GM18858 (cell line): Measurements from ENCODE around the gene PTPRE.

Experiments
- ATAC-seq: cut with Tn5 transposase; IDR thresholded peaks from one replicate; pipeline ENCODE4 v1.9.1; 2021; ENCODE audit not compliant: unreplicated experiment

Gene PTPRE

DNA sequence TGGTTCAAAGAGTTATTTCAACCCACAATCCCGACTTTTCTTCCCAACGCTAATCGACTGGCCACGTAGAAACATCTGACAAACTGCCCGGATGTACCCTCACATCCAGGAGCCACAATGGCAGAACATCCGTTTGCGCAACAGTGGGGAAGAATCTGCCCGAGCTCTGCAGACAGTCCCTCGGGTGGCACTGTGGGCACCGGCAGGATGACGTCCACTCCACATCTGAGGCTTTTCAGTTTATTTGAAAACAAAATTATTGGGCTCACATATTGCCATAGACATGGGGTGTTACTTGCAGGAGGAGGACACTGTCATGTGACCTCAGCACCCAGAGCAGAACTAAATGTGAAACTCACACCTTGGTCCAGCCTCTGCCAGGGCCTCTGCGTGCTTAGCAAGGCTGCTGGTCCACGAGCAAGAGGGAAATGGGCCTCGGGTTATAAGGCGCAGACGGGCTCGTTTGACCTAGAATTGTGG, 135.3 kb downstream of the PTPRE start:
- no peak for ATAC-seq

DNA sequence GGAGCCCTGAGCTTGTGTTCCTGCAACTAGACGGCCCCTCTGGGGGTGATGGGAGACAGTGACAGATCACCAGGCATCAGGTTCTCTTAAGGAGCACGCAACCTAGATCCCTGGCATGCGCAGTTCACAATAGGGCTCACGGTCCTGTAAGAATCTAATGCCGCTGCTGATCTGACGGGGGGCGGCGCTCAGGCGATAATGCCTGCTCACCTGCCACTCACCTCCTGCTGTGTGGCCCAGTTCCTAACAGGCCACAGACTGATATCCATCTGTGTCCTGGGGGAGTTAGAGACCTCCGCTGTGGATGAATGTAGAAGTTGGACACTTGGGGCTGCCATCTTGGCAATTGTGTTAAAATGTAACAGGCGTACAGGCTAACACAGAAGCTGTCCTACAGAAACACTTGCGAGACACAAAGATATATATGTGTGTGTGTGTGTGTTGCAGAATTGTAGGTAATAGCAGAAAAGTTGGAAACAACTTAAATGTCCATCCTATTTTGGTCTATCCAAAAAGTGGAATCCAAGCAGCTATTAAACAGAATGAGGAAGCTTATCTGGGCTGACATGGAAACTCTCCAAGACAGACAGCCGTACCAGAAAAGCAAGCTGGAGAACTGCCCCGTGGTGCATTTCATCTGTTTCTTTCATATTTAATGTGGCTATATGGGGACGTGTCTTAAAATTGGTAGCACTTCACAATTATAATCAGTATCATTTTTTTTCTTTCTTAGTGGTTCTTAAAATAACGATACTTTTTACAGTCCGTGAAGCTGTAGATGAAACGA, 136.5 kb downstream of the PTPRE start:
- no peak for ATAC-seq

DNA sequence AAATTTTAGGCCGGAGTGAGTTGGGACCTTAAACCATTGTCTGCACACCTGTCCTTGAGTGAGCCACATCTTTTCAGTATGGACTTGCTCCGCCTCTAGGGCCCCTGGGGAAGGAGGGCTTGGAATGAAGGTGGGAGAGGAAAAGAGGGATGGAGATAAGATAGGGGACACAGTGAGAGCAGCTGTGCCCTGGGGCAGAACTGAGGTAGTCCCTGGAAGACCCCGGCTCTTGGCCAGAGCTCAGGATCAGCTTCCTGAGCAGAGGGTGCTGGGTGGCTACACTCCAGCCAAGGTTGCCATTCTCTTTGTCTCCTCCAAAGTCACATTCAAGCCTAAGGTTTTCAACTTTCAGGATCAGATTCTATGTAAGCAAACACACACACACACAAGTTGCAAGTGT, 137.3 kb downstream of the PTPRE start:
- no peak for ATAC-seq

DNA sequence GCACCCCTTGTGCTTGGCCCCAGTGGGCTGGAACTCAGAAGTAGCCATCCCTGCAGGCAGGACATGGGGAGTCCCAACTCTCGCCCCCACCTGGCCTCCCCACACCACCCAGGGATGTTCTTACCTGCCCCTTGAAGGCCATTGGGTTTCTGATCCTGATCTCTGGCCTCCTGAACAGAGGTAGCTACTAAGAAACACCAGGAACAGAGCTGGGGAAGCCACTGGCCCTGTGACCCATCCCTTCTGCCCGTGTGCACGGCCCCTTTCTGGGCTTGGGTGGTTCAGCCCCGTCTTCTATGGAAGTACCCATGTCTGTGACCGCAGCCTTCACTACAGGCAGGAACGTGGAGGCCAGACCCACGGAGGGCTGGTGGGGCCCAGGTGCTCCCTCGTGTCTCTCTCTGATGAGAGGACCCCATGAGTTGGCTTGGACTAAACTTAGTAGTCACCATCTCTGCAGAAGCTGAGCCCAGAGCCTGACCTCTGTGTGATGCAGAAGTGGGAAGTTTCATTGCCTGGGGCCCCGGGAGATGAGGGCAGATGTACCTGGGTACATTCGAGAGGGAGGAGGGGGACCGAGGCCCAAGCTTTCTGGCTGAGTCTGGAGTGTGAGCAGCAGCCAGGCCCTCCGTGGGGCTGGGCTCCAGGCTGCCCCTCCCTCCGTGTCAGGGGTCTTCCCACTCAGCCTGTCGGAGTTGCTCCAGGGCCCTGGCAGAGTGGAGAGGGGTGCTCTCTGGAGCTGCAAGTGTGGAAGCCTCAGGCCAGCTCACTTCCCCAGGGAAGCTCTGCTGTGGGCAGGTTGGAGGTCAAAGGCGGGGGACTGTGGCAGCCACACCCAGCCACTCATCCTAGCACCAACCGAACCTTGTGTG, 138.3 kb downstream of the PTPRE start:
- ATAC-seq, result no peak

DNA sequence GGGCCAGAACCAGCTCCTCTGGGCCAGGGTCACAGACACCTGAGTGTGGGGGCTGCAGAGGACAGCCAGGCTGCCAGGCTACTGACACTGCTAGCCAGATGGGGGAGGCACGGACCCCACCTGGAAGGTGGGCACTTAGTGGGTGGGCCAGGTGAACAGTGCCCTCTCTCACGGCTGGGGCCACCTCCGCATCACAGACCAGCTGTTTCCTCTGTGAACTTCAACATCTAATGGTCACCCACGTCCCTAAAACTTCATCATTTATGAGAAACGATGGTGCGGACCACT, 138.9 kb downstream of the PTPRE start:
- no peak for ATAC-seq

DNA sequence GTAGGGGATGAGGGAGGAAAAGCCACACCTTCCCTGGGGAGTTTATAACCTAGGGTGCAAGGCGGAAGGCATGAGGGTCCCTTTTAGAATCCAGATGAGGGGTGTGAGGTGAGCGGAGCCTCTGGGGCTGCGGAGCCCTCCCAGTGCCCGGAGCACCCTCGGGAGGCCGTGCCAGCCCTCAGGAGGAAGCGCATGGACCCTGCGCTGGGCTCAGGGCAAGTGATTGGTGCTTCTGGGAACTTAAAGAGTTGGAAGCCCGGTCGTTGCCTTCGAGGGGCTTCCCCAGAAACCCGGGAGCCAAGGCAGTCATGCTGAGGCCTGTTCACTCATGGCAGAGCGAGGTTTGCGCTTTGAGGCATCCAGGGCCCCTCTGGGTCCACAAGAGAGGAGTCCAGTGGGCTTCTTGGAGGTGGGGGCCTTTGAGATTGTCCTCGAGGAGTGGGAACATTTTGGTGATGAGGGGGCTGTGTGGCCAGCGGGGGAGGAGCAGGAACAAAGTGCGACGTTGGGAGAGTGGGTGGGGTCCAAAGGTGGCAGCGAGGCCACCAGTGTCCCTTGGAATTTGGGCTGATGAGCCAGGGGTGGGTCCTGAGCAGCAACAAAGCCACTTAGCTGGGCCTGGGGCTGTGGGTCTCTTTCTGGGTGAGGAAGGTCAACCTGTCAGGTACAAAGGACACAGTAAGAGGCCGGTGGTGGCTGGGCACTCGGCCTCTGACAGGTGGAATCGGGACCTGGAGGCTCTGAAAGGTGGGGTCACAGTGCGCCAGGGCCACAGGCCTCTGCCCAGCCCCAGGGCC, 139.5 kb downstream of the PTPRE start:
- ATAC-seq, result no peak

DNA sequence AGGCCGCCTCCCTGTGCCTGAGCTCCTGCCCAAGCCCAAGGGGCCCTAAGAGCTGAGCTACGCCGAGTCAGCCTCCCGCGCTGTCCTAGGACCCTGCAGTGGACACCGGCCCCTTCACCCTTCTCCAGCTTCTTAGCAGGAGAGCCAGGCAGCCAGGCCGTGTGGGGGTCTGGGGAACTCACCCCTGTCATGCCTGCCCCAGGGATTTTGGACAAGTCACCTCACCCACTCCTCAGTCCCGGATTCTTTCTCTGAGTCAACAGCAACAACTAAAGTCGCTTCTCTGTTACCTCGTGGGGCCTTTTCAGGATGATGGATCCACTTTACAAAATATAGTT, 140.0 kb downstream of the PTPRE start:
- ATAC-seq, result no peak

DNA sequence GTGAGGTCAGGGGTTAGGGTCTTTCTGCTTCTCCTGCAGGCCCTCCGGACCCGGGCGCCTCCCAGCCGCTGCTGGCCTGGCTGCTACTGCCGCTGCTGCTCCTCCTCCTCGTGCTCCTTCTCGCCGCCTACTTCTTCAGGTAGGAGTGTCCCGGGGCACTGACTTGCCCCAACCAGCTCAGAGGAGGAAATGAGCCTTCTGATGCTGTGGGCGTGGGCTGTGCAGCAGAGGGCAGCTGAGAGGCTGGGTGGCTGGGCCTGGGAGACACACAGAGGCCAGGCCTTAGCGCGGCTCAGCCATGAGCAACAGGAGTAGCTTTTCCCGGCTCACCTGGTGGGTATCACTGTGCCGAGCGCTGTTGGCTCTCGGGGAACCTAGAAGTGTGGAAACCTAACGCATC, 140.4 kb downstream of the PTPRE start:
- ATAC-seq, result peak; percentile 98

DNA sequence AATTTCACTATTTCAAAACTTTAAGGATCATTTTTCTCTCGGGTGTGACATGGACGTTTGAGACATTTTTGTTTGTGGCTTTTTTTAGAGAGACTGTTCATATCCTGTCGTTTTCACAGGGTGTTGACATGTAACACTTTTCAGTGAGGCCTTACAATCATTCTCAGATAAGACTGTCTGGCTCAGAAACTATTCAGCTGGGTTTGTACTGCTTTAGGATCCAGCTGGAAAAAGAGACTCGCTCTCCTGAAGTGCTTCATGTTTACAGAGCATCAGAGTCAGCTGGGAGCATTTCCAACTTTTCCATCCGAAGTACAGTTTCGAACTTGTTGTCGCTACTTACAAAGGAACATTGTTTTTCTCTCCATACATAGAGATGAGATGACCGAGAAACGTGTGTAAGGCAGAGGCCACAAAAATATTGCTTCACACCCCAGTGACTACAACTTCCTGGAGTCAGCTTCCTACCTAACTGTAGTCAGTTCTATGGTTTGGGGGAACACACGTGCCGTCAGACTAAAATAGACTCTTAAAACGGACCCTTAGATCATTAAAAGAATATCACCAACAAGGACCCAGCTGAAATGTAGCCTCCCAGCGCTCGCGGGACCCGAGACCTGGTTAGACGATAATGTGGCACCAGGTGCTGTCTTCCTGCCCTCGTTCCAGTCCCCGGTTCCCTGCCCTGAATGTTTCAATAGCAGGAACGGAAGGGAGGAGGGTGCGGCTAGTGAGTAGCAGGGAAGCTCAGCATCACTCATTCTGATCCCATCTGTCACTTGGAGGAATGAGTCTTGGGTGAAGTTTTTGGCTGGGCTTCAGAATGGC, 141.3 kb downstream of the PTPRE start:
- ATAC-seq, result no peak

DNA sequence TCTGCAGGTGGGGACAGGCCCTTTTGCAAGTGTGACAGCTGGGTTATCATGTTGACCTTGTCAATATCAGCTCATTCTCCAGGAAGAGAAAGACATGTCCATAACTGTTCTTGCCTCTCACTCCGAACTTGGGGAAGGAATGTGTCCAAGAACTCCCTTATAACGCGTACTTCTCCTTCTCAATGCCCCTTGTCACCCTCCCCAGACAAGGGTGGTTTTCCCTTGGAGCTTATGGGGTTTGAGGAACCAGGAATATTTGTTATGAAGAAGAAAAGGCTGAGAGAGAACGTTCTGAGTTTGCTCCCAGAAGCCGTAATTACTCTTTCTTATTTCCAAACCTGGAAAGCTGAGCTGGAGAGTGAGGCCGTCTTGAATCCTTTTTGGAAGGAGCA, 141.9 kb downstream of the PTPRE start:
- ATAC-seq, result no peak

DNA sequence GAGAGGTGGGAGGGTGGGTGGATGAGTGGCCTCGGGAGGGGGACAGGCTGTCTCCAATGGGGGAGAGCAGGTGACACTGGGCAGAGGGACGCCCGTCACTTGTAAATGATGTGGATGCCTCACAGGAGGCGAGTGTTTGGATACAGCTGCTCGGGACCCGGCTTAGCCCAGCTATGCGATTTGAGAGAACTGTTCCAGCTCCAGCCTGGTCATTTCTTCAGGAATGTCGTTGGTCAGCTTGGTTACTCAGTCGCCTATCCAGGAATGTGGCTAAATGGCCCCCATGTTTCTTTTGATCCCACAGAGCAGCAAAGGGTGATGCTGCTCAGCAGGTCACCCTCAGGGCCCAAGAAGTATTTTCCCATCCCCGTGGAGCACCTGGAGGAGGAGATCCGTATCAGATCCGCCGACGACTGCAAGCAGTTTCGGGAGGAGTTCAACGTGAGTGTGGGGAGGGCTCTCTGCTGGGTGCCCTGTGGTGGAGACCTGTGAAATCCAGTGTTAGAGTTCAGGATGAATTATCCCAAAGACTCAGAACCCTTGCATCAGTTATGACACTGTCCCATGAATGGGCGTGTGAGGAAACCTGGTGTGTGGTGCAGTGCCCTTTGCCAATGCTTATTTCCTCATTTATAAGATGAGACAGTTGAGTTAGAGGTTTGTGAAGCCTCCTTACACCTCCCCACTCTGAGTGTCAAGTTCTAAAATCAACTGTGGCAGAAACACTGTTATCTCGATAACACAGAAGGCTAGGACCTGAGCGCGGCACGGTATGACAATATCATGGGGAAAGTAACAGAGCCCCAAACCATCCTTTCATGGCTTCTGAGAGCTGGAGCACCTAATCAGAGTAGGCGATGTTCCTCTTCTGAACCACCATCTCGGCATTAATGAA, 142.6 kb downstream of the PTPRE start:
- no peak for ATAC-seq

DNA sequence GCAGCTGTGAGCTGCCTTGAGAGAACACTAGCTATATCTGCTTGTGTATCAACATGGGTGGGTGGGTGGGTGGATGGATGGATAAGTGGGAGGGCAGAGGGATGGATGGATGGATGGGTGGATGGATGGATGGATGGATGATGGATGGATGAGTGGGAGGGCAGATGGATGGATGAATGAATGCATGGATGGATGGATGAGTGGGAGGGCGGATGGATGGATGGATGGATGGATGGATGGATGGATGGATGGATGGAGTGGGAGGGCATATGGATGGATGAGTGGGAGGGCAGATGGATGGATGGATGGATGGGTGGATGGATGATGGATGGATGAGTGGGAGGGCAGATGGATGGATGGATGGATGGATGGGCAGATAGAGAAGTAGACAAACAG, 143.2 kb downstream of the PTPRE start:
- no peak for ATAC-seq

DNA sequence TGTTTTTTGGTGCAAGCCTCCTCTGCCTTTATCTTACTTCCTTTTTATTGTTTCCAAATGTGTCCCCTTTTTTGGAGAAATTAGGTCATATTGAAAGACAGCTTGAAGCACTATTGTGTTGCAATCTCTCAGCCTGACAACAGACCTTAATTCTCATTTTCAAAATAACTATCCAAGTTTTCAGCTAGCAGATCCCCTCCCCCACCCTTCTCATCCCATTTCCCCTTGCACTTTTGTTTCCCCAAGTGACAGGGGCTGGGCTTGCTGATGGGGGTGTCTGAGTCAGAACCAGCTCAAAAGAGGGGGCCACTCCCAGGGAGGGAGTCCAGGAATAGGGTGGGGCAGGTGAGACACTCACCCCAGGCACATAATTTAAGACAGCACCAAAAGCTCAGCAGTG, 144.0 kb downstream of the PTPRE start:
- no peak for ATAC-seq

DNA sequence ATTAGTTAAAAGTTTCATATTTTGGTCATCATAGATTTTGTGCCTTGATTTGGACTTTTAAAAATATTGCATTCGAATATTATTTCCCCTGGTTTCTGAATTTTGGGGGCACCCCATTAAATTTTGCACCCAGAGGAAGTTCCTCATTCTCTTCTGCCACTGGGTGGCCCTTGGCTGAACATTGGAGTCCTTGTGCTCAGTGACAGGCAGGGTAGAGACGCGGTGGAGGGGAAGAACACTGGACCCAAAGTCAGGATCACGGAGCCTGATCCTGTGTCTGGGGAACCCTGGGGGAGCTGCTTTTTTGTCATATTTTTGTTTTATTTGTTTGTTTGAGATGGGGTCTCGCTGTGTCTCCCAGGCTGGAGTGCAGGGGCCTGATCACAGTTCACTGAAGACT, 144.6 kb downstream of the PTPRE start:
- ATAC-seq, result no peak

DNA sequence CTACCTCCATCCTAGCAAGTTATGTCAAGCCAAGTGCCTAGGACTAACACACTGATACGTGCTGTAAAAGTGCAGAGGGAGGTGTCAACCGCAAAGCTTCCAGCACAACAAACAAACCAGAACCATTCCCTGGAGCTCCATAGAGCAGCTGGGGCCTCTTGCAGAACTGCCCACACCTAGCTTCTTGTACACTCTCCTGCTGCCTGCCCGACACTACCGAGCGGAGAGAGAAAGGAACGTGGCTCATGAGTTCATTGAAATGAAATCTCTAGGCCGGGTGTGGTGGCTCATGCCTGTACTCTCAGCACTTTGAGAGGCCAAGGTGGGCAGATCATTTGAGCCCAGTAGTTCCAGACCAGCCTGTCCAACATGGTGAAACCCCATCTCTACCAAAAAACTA, 145.8 kb downstream of the PTPRE start:
- ATAC-seq, result no peak

DNA sequence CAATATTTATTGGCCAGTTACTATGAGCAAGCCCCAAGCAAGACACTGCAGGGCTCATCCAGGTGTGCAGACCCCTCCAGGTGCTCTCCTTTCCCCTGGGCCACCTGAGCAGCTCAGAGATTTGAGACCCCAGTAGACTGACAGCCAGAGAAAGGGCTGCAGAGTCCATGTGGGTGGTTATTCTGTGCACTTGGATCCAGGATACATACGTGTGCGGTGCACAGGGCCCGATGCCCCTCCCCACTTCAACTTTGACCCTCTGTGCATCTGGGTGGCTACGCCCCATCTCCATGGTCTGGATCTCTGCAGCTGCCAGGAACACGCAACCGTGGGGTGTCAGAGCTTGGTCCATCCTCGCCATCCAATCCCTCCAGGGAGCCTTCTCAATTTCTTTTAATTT, 146.5 kb downstream of the PTPRE start:
- no peak for ATAC-seq

DNA sequence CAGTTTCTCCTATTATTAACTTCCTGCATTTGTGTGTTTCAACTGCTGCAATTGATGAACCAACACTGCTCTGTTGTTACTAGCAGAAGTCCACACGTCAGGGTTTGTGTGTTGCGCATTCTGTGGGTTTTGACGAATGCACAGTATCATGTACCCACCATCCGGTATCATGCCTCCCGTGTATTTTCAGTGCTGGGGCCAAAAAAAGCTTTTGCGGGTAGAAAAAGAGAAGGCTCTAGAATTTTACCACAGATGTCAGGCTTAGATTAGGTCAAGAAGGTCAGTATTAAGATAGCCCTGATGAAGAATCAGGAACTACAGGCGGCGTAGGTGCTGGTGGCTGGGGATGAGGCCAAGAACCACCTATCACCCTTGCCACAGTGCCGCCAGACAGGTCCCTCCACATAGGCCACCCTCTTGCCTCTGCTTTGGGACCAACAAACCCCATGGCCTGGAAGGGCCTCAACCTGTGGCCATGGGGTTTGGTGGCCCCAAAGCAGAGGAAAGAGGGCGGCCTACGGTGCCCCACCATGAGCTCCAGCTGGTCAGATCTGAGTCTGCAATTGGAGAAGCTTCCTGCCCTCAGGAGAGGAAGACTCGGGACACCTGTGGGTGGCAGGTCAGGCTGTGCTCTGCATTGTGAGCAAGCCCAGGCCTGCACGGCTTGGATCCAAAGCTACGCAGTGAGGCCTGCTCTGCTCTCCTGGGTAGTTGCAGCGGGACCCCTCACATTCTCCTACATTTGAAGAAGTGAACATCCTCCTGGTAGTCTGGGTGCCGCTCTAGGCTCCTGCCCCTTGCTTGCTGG, 147.5 kb downstream of the PTPRE start:
- no peak for ATAC-seq

DNA sequence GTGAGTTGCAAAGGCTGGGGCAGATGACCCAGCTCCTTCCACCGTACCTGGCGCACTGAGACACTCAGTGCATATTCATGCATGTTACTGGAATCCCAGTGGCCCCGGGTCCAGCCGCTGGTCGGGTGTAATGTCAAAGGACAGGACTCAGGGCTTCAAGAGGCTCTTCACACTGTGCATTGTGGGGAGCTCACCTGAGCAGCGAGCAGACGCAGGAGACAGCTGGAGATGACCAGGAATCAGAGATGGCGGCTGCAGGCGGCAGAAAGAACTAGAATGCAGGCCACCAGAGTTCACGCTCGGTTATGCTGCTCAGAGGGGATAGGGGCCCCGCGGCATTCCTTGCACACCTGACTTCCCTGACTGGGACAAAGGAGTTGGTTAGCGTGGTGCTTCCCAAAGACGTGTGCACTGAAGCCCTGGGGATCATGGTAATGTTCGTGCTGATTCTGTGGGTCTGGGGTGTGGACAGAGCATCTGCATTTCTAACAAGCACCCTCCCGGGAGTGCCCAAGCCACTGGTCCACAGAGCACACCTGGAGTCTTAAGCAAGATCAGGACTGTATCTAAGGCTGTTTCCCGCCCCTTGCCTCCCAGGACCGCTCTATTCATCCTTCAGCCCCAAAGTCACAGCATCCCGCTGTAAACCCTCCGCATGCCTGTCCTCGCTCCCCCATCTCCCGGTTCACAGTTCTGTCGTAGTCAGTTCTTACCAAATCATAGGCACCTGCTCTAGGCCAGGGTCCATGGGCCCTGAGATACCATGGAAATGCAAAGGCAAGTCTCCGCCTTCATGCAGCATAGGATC, 148.4 kb downstream of the PTPRE start:
- no peak for ATAC-seq
